ENCODE results near the gene YIPF5.

DNA sequence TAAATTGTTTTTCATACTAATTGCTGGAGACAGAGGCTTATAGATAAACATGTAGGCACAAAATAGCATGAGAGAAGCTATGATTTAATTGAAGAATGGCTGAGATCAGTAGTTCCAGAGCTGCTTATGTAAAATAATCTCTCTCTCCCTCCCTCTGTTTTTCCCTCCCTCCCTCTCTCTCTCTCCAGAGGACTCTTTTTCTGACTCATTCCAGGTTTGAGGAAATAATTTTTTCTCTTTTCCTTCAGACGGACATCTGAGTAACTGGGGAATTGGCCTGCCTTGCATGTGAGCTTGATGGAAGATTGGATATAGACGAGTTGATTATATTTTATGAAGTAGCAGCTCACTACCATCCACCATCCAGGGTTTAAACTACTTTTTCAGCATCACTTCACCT, 35.7 kb upstream of the YIPF5 start:
- TF ChIP-seq POLR2A (IDR thresholded peaks at IDR 0.05), result no peak
- TF ChIP-seq, protein P1, sequence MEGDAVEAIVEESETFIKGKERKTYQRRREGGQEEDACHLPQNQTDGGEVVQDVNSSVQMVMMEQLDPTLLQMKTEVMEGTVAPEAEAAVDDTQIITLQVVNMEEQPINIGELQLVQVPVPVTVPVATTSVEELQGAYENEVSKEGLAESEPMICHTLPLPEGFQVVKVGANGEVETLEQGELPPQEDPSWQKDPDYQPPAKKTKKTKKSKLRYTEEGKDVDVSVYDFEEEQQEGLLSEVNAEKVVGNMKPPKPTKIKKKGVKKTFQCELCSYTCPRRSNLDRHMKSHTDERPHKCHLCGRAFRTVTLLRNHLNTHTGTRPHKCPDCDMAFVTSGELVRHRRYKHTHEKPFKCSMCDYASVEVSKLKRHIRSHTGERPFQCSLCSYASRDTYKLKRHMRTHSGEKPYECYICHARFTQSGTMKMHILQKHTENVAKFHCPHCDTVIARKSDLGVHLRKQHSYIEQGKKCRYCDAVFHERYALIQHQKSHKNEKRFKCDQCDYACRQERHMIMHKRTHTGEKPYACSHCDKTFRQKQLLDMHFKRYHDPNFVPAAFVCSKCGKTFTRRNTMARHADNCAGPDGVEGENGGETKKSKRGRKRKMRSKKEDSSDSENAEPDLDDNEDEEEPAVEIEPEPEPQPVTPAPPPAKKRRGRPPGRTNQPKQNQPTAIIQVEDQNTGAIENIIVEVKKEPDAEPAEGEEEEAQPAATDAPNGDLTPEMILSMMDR (IDR thresholded peaks at IDR 0.05), result no peak
- TF ChIP-seq POLR2AphosphoS5 (IDR thresholded peaks at IDR 0.05), result no peak
- TF ChIP-seq EP300 (IDR thresholded peaks at IDR 0.05), result no peak

Measured in suprapubic skin (tissue), 4 donors.